Stimulated activated naive CD8-positive, alpha-beta T cell treated with anti-CD3 and anti-CD28 coated beads, Interleukin-15, Interleukin-2, amounts not matched to agents 100 ng/mL and 50 ng/mL, for 24 hours (primary cell): ENCODE data around the gene AMOT.

Experiments
- H3K27ac Mint-ChIP-seq: one replicate; pipeline ENCODE4 v1.8.0; 2021; ENCODE audit warnings: mild to moderate bottlenecking, mixed read lengths
- H3K27me3 Mint-ChIP-seq: one replicate; pipeline ENCODE4 v1.8.0; 2021; ENCODE audit warnings: mixed read lengths
- H3K36me3 Mint-ChIP-seq: one replicate; pipeline ENCODE4 v1.8.0; 2021; ENCODE audit warnings: low read depth, mixed read lengths
- H3K4me1 Mint-ChIP-seq: one replicate; pipeline ENCODE4 v1.8.0; 2021; ENCODE audit warnings: low read depth, mixed read lengths
- H3K4me3 Mint-ChIP-seq: one replicate; pipeline ENCODE4 v1.8.0; 2021; ENCODE audit warnings: mild to moderate bottlenecking, mixed read lengths
- H3K9me3 Mint-ChIP-seq: one replicate; pipeline ENCODE4 v1.8.0; 2021; ENCODE audit warnings: mixed read lengths

The AMOT gene

DNA sequence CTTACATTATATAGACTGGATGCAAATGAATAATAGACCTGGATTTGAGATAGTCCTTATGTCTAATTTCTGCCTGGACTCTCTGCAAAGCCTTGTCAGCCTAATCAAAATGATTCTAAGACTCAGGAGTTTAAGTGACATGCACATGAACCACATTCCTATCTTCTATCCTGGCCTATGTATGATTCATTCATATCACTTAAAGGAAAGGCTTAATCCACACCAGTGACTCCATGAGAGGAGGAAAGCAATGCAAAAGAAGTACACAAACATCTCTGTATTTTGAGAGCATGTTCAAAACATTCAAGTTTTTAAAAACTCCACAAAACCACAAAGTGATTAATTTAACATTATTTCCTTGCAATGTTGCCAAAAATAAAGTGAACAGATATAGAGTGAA lies 14.6 kb downstream of the AMOT start:
- Mint-ChIP-seq H3K27me3 (no peaks in the 10 kb centered on the region), H3K4me3 (no peak overlapping the region), H3K9me3 (no peaks in the 10 kb centered on the region), H3K36me3 (no peaks in the 10 kb centered on the region), H3K27ac (no peak overlapping the region), H3K4me1 (peaks cover 2% of the 10 kb centered on the region)

DNA sequence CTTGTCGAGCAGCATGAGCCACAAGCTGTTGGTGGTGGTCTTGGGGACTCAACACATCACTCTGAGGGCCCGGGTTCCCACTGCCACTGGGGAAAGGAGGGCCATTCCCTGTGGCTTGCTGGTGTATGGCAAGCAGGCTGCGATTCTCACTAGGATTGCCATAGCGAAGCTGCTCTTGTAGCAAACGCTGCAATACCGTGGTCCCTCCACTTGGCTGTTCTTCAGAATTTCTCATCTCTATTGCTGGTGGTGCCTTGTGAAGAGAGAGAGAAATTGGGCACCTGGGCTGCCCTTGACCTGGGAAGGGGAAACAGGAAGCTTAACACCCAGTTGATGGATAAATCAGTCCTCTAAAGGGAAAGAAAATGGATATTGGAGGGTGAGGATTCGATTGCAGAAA lies 17.7 kb downstream of the AMOT start:
- Mint-ChIP-seq H3K27ac (no peak overlapping the region), H3K4me3 (no peak overlapping the region), H3K4me1 (peaks cover 11% of the 10 kb centered on the region), H3K36me3 (no peaks in the 10 kb centered on the region), H3K27me3 (no peaks in the 10 kb centered on the region), H3K9me3 (no peaks in the 10 kb centered on the region)

DNA sequence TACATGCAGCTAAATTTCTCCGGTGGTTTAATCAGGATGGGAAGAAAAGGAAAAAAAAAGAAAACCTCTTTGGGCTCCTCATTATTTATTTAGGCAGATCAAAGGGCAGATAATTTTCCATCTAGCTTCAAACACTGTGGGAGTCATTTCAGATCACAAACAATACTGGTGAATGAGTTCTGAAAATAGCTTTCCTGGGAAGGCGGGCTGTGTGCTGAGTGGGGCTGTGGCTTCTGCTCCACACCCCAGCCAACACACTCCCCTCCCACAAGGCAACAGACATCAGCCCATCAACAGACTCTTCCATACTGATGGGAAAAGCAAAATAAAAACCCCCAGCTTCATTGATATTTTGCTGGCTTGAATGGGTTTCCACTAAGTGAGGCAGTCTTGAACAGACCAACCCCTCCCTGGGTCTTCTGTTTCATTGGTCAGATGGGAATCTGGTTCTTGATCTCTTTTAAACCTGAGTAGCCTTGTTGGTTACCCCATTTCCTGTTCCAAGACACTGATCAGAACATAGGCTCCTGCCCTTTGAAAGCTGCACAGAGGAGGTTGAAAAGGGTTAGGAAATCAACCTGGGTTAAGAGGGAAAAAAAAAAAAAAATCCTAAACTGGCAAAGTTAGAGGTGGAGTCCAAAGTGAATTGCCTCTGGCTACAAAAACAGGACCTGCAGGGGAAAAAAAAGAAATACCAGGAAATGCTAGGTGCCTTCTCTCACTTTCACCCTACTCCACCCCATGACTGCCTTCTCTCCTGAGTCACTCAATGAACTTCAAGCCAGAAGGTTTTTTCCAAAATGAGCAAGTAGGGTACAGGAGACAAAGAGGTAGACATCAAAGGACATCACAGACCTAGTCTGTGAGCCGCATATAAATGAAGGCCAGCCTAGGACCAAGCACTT lies 20.0 kb downstream of the AMOT start:
- H3K27me3 Mint-ChIP-seq: no peaks in the 10 kb centered on the region
- no peaks in the 10 kb centered on the region for H3K9me3 Mint-ChIP-seq
- peaks cover 11% of the 10 kb centered on the region for H3K4me1 Mint-ChIP-seq
- H3K4me3 Mint-ChIP-seq: no peak overlapping the region
- no peak overlapping the region for H3K27ac Mint-ChIP-seq
- no peaks in the 10 kb centered on the region for H3K36me3 Mint-ChIP-seq

DNA sequence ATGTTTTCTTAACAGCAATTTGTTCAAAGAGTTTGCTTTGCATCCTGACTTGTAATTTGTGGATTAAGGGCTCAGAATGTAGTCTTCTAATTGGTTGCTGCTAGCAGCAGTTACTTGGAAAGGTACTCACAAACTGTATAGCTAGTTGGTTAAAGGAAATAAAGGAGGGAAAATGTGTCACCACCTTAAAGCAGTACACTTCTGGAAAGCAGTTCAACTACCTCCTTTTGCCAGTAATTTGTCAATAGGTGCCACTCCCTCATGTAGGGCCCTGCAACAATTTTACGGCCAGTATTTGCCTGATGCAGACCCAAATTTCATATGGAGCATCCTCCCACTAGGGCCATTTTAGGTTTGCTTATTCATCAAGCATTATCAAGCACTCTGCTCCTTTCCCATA lies 20.8 kb downstream of the AMOT start:
- H3K36me3 Mint-ChIP-seq: no peaks in the 10 kb centered on the region
- H3K4me1 Mint-ChIP-seq: peaks cover 11% of the 10 kb centered on the region
- H3K4me3 Mint-ChIP-seq: no peak overlapping the region
- no peaks in the 10 kb centered on the region for H3K27me3 Mint-ChIP-seq
- H3K9me3 Mint-ChIP-seq: no peaks in the 10 kb centered on the region
- no peak overlapping the region for H3K27ac Mint-ChIP-seq

DNA sequence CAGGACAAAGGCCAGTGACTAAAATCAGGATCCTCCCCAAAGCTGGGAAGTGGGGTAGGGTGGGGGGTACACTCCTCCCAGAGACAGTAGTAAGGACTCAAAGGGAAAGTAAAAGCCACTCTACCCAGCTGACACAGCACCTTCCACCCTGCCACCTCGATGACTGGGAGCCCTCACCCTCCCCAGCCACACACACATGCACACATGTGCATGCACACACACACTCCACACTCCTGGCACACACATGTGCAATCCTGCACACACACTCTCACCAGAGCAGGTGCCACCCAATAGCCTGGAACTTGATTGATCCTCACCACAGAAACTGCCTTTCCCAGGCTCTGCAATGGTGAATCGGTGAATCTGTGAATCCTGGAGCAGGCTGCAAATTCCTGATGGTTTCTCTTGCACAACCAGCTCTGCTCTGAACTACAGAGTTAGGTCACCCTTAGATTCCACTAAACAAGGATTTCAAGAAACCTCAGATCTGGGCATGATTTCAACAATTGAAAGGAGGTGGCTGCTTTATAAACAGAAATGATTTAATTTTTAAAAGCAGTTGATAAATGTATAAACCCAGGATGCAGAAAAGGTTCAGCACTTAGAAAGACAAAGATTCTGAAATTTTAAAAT lies 21.5 kb downstream of the AMOT start:
- H3K36me3 Mint-ChIP-seq: no peaks in the 10 kb centered on the region
- no peak overlapping the region for H3K27ac Mint-ChIP-seq
- H3K9me3 Mint-ChIP-seq: no peaks in the 10 kb centered on the region
- no peaks in the 10 kb centered on the region for H3K27me3 Mint-ChIP-seq
- H3K4me3 Mint-ChIP-seq: no peak overlapping the region
- peaks cover 11% of the 10 kb centered on the region for H3K4me1 Mint-ChIP-seq

GRCh38 chrX:112818114-112819007 lies 22.3 kb downstream of the AMOT start:
- Mint-ChIP-seq H3K9me3 (no peaks in the 10 kb centered on the region), H3K36me3 (no peaks in the 10 kb centered on the region), H3K4me1 (peaks cover 11% of the 10 kb centered on the region), H3K4me3 (no peak overlapping the region), H3K27me3 (no peaks in the 10 kb centered on the region), H3K27ac (no peak overlapping the region)

- H3K27me3 Mint-ChIP-seq: no peaks in the 10 kb centered on the region
- H3K4me1 Mint-ChIP-seq: peaks cover 11% of the 10 kb centered on the region
- H3K9me3 Mint-ChIP-seq: no peaks in the 10 kb centered on the region
- no peak overlapping the region for H3K4me3 Mint-ChIP-seq
- no peak overlapping the region for H3K27ac Mint-ChIP-seq
- H3K36me3 Mint-ChIP-seq: no peaks in the 10 kb centered on the region
Observed at GRCh38 chrX:112816908-112817307, 23.7 kb downstream of the AMOT start.

DNA sequence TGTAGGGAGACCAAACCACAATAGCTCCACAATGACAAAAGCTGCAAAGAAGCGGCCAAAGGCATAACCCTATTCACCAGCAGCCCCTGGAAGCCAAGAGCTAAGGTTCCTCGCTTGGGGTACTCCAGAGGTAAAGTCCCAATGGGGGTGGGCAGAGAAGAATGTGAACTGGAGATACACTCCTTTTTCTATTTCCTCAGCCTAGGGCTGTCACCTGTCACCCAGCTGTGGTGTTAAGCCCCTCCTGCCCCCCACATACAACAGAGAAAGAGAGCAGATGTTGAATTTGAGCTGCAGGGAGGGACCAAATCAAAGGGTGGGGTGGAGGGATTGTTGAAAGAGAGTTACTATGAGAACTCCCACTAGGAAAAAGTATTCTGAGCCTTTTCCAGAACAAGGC lies 26.1 kb downstream of the AMOT start:
- Mint-ChIP-seq H3K27ac (no peak overlapping the region), H3K4me3 (no peak overlapping the region), H3K9me3 (no peaks in the 10 kb centered on the region), H3K27me3 (no peaks in the 10 kb centered on the region), H3K4me1 (no peaks in the 10 kb centered on the region), H3K36me3 (no peaks in the 10 kb centered on the region)

- H3K27ac Mint-ChIP-seq: no peak overlapping the region
- no peak overlapping the region for H3K4me3 Mint-ChIP-seq
- H3K9me3 Mint-ChIP-seq: no peaks in the 10 kb centered on the region
- no peaks in the 10 kb centered on the region for H3K4me1 Mint-ChIP-seq
- H3K36me3 Mint-ChIP-seq: no peaks in the 10 kb centered on the region
- H3K27me3 Mint-ChIP-seq: no peaks in the 10 kb centered on the region
Observed at GRCh38 chrX:112812741-112813140, 27.9 kb downstream of the AMOT start.

DNA sequence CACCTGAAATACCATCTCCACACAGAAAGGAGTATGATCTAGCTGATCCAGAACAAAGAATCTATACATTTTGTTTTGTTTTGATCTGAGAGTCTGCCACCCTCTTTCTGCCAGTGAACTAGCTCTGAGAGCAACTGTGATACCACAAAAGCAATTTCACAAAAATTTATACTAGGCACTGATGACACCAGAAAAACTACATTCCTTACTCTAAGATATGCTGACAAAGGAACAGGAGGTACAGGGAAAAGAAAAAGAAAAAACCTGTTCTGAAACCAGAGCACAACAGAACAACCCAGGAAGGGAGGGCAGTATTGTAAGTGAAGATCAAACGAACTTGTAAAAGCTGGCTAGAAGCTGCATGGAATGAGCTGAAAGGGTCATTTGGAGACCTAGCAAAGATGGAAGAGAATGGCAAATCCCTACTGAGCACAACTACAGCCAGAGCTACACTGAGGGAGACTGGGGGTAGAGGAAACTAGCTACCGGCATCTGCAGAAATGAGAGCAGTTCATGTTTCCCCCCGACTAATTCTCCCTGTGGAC lies 31.9 kb downstream of the AMOT start:
- no peak overlapping the region for H3K27ac Mint-ChIP-seq
- no peaks in the 10 kb centered on the region for H3K9me3 Mint-ChIP-seq
- H3K27me3 Mint-ChIP-seq: no peaks in the 10 kb centered on the region
- no peaks in the 10 kb centered on the region for H3K4me1 Mint-ChIP-seq
- no peak overlapping the region for H3K4me3 Mint-ChIP-seq
- H3K36me3 Mint-ChIP-seq: peaks cover 4% of the 10 kb centered on the region

- no peak overlapping the region for H3K27ac Mint-ChIP-seq
- peaks cover 4% of the 10 kb centered on the region for H3K36me3 Mint-ChIP-seq
- H3K9me3 Mint-ChIP-seq: no peaks in the 10 kb centered on the region
- H3K4me3 Mint-ChIP-seq: no peak overlapping the region
- no peaks in the 10 kb centered on the region for H3K27me3 Mint-ChIP-seq
- H3K4me1 Mint-ChIP-seq: no peaks in the 10 kb centered on the region
Observed at GRCh38 chrX:112808007-112808406, 32.6 kb downstream of the AMOT start.

DNA sequence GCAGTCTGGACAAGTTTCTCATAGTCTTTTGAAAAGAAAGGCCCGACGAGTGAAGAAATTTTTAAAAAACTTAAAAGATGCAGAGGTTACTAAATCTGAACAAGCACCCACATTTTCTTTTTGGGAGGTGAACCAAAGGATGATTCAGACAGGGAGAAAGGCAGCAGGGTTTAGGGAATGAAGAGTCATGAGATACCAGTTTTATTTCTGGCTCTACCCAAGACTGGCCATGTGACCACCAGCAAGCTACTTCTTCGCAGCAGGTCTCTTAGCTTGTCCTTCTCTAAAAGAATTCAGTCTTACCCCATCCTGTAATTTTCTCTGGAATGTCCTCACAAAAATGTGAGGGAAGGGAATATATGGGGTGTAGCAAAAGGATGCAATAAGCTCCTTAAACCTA lies 37.6 kb downstream of the AMOT start:
- no peaks in the 10 kb centered on the region for H3K27me3 Mint-ChIP-seq
- no peak overlapping the region for H3K4me3 Mint-ChIP-seq

DNA sequence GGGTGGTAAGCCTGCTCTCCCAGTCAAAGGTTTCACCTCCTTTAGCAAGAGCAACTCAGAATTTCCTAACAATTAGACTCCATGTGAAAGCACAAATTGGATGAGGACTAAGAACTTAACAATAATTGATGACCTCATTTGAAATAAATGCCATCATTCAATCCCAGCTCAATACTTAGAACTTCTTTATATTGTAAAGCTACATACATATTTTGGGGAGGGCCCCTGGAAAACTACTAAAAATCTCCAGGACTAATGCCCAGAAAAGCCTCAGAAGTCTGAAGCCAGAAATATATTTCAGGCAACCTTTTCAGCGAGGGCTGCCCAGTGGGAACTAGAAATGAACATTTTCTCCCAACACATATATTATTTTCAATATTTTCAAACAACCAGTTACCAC lies 38.1 kb downstream of the AMOT start:
- peaks cover 20% of the 10 kb centered on the region for H3K36me3 Mint-ChIP-seq
- H3K27ac Mint-ChIP-seq: no peak overlapping the region
- no peaks in the 10 kb centered on the region for H3K4me1 Mint-ChIP-seq
- no peaks in the 10 kb centered on the region for H3K27me3 Mint-ChIP-seq
- H3K4me3 Mint-ChIP-seq: no peak overlapping the region
- no peaks in the 10 kb centered on the region for H3K9me3 Mint-ChIP-seq

More for the DNA sequence above, 37.6 kb downstream of the AMOT start:
- Mint-ChIP-seq H3K36me3 (peaks cover 17% of the 10 kb centered on the region), H3K27ac (no peak overlapping the region), H3K9me3 (no peaks in the 10 kb centered on the region), H3K4me1 (no peaks in the 10 kb centered on the region)

DNA sequence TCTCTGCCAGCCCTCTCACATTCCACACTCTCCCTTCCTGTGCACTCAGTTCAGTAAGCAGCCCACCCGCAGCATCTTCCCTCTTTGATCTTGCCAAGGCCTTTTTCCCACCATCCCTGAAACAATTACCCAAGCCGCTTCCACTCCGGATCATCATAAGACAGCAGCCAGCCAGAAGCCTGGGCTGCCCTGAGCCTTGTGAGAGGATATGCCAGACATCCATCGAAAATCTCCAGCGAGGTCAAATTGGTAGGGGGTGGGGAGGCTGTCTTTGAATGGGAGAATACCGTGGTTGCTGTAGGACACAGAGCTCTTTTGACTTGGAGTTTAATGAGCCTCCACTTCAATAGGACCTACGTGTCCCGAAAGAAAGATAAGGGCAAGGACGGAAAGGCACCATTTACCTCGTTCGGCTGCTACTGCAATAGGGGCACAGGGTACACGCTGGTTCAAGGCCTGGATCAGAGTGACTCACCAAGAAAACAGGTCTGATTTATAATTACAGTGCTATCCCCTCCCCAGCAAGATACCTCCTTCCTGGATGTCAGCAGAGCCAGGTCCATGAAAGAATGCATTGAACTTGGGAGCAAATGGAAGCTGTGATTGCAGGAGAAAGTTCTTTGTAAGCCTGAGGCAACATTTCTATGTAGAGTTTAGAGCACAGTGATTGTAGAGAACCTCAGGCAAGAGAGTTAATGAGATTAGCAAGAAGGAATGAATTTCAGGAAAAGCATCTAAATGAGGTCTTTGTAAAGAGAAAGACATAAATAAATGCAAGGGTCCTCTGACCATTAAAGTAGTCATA lies 39.5 kb downstream of the AMOT start:
- Mint-ChIP-seq H3K36me3 (peaks cover 20% of the 10 kb centered on the region), H3K9me3 (no peaks in the 10 kb centered on the region), H3K4me1 (no peaks in the 10 kb centered on the region), H3K4me3 (no peak overlapping the region), H3K27ac (no peak overlapping the region), H3K27me3 (no peaks in the 10 kb centered on the region)
